IMR-90 (cell line): ENCODE data around the gene RHOF. TPM values are rescaled to one million over a fixed set of nuclear protein-coding genes. Genes with fewer than 3 reads are reported as not detected.

Source experiments
- ATAC-seq: fragments of 200-7000 bp; cut with Tn5 transposase; 2 replicates; pipeline ENCODE4 v1.9.1; 2020; ENCODE audit warnings: low read depth, mild to moderate bottlenecking, moderate library complexity
- BruUV-seq: library from RNA; stranded (reverse); fragments of 400-500 nt; replicated peaks from 2 replicates; lab custom pipeline; 2021; lab: Mats Ljungman, UMichigan
- CTCF ChIA-PET: fragments of 300-600 bp; formaldehyde crosslinking; extraction: SDS; loops from one replicate; lab custom pipeline; 2021; ENCODE audit warnings: antibody characterized with exemption; lab: Yijun Ruan, JAX
- POLR2A ChIA-PET: fragments of 300-600 bp; sonication (Branson Sonifier 250); formaldehyde crosslinking; loops from one replicate; lab custom pipeline; 2022; ENCODE audit warnings: antibody characterized with exemption; ENCODE audit not compliant: unreplicated experiment; lab: Charles Lee
- DNase-seq: peaks from one replicate; pipeline ENCODE4 v3.0.0; 2013
- H2AFZ ChIP-seq: replicated peaks from 2 replicates; pipeline ENCODE3; 2013; ENCODE audit warnings: low read length, mild to moderate bottlenecking; ENCODE audit not compliant: poor library complexity
- H2AK5ac ChIP-seq: 2 replicates; pipeline ENCODE4 v1.6.1; 2013; ENCODE audit warnings: low read depth, low read length, inconsistent platforms
- H2AK9ac ChIP-seq: replicated peaks from 2 replicates; pipeline ENCODE3; 2013; ENCODE audit warnings: mild to moderate bottlenecking, low read depth, low read length, moderate library complexity; ENCODE audit not compliant: poor library complexity
- H2BK120ac ChIP-seq: 2 replicates; pipeline ENCODE4 v1.6.1; 2013; ENCODE audit warnings: low read depth, low read length, inconsistent platforms
- H2BK15ac ChIP-seq: 3 replicates; pipeline ENCODE4 v1.6.1; 2013; ENCODE audit warnings: low read depth, low read length, inconsistent platforms
- H2BK20ac ChIP-seq: 2 replicates; pipeline ENCODE4 v1.6.1; 2013; ENCODE audit warnings: low read depth, mild to moderate bottlenecking, inconsistent platforms, low read length, moderate library complexity
- H2BK5ac ChIP-seq: 2 replicates; pipeline ENCODE4 v1.6.1; 2013; ENCODE audit warnings: mild to moderate bottlenecking, low read depth, low read length, inconsistent platforms; ENCODE audit not compliant: poor library complexity, severe bottlenecking
- H3K14ac ChIP-seq: replicated peaks from 2 replicates; pipeline ENCODE4 v1.6.1; 2013; ENCODE audit warnings: low read depth, low read length, inconsistent platforms
- H3K18ac ChIP-seq: 2 replicates; pipeline ENCODE4 v1.6.1; 2013; ENCODE audit warnings: low read depth, low read length, control low read depth
- H3K23ac ChIP-seq: 2 replicates; pipeline ENCODE4 v1.6.1; 2013; ENCODE audit warnings: low read depth, low read length, inconsistent platforms
- H3K27ac ChIP-seq: 2 replicates; pipeline ENCODE4 v1.5.1; 2013; ENCODE audit warnings: mild to moderate bottlenecking, control low read depth, low read length; ENCODE audit not compliant: insufficient read depth
- H3K27me3 ChIP-seq: 2 replicates; pipeline ENCODE4 v1.6.1; 2013; ENCODE audit warnings: low read length; ENCODE audit not compliant: control insufficient read depth, insufficient read depth
- H3K36me3 ChIP-seq: 2 replicates; pipeline ENCODE4 v1.6.1; 2013; ENCODE audit warnings: low read length, mixed read lengths; ENCODE audit not compliant: control insufficient read depth, insufficient read depth
- H3K4ac ChIP-seq: 2 replicates; pipeline ENCODE4 v1.6.1; 2013; ENCODE audit warnings: low read depth, low read length, inconsistent platforms
- H3K4me1 ChIP-seq: 2 replicates; pipeline ENCODE4 v1.6.1; 2013; ENCODE audit warnings: low read length, mixed read lengths; ENCODE audit not compliant: control insufficient read depth, insufficient read depth
- H3K4me2 ChIP-seq: 2 replicates; pipeline ENCODE4 v1.6.1; 2013; ENCODE audit warnings: low read depth, mild to moderate bottlenecking, control low read depth, low read length, moderate library complexity
- H3K4me3 ChIP-seq: 2 replicates; pipeline ENCODE4 v1.5.1; 2013; ENCODE audit warnings: low read depth, mild to moderate bottlenecking, control low read depth, low read length, moderate library complexity; ENCODE audit not compliant: insufficient read depth
- H3K56ac ChIP-seq: 2 replicates; pipeline ENCODE4 v1.6.1; 2013; ENCODE audit warnings: low read length, inconsistent platforms; ENCODE audit not compliant: insufficient read depth; ENCODE audit errors: extremely low read depth
- H3K79me1 ChIP-seq, 2 experiments: 2 replicates each; pipeline ENCODE4 v1.6.1; 2013; ENCODE audit warnings: low read length in 2 of 2, inconsistent platforms in 1 of 2, low read depth in 1 of 2
- H3K9ac ChIP-seq: 2 replicates; pipeline ENCODE4 v1.6.1; 2013; ENCODE audit warnings: low read depth, low read length, control low read depth
- H3K9me1 ChIP-seq: 2 replicates; pipeline ENCODE4 v1.6.1; 2013; ENCODE audit warnings: low read length, inconsistent platforms; ENCODE audit not compliant: insufficient read depth
- H3K9me3 ChIP-seq: 2 replicates; pipeline ENCODE4 v1.6.1; 2013; ENCODE audit warnings: low read length; ENCODE audit not compliant: control insufficient read depth, insufficient read depth
- H4K20me1 ChIP-seq: 2 replicates; pipeline ENCODE4 v1.6.1; 2013; ENCODE audit warnings: low read length, inconsistent platforms; ENCODE audit not compliant: insufficient read depth
- H4K5ac ChIP-seq: 2 replicates; pipeline ENCODE4 v1.6.1; 2013; ENCODE audit warnings: mild to moderate bottlenecking, low read depth, low read length, control low read depth
- H4K8ac ChIP-seq, 2 experiments: 2 replicates each; pipeline ENCODE4 v1.6.1; 2013; ENCODE audit warnings: low read depth in 2 of 2, low read length in 2 of 2, control low read depth in 1 of 2, inconsistent platforms in 1 of 2
- H4K91ac ChIP-seq: 2 replicates; pipeline ENCODE4 v1.6.1; 2013; ENCODE audit warnings: low read depth, low read length, inconsistent platforms; ENCODE audit not compliant: insufficient read depth
- BHLHE40 ChIP-seq: fragments of 150-350 bp; IDR thresholded peaks from 2 replicates; pipeline ENCODE4 v1.6.1; 2016; ENCODE audit warnings: mild to moderate bottlenecking, low read depth, low read length
- CEBPB ChIP-seq: IDR thresholded peaks from 2 replicates; pipeline ENCODE4 v1.6.1; 2012; ENCODE audit warnings: low read depth, low read length, improper control_type of control experiment
- CTCF ChIP-seq: conservative IDR thresholded peaks from 2 replicates; pipeline ENCODE4 v1.5.1; 2012; ENCODE audit warnings: mild to moderate bottlenecking, low read depth, low read length, improper control_type of control experiment
- ELK1 ChIP-seq: fragments of 150-350 bp; IDR thresholded peaks from 2 replicates; pipeline ENCODE4 v1.6.1; 2016; ENCODE audit warnings: low read depth, mild to moderate bottlenecking, low read length, moderate library complexity, borderline replicate concordance
- MAFK ChIP-seq: IDR thresholded peaks from 2 replicates; pipeline ENCODE4 v1.6.1; 2012; ENCODE audit warnings: low read depth, low read length, improper control_type of control experiment
- MAZ ChIP-seq: IDR thresholded peaks from 2 replicates; pipeline ENCODE4 v1.6.1; 2012; ENCODE audit warnings: low read depth, mild to moderate bottlenecking, low read length, improper control_type of control experiment, moderate library complexity, borderline replicate concordance
- MXI1 ChIP-seq: IDR thresholded peaks from 2 replicates; pipeline ENCODE4 v1.6.1; 2012; ENCODE audit warnings: low read depth, mild to moderate bottlenecking, low read length, moderate library complexity, borderline replicate concordance
- NFE2L2 ChIP-seq: fragments of 150-350 bp; IDR thresholded peaks from 2 replicates; pipeline ENCODE4 v1.6.1; 2016; ENCODE audit warnings: low read depth, mild to moderate bottlenecking, low read length
- POLR2A ChIP-seq: IDR thresholded peaks from 2 replicates; pipeline ENCODE4 v1.6.1; 2012; ENCODE audit warnings: mild to moderate bottlenecking, low read depth, low read length
- RAD21 ChIP-seq: IDR thresholded peaks from 2 replicates; pipeline ENCODE4 v1.6.1; 2012; ENCODE audit warnings: low read length, improper control_type of control experiment
- RFX5 ChIP-seq: IDR thresholded peaks from 2 replicates; pipeline ENCODE4 v1.8.0; 2012; ENCODE audit warnings: low read depth, mild to moderate bottlenecking, low read length, moderate library complexity
- SMC3 ChIP-seq: fragments of 150-350 bp; IDR thresholded peaks from 2 replicates; pipeline ENCODE4 v1.6.1; 2016; ENCODE audit warnings: low read depth, mild to moderate bottlenecking, antibody characterized with exemption, low read length, moderate library complexity
- WGBS, 2 experiments: methylation state at CpG; one replicate each; pipeline versions ENCODE4 v1.1.5 to v1.1.7; 2013; ENCODE audit warnings: missing lambda C conversion rate in 2 of 2; ENCODE audit not compliant: insufficient read length in 1 of 2; ENCODE audit errors: extremely low coverage in 2 of 2; 5-methylcytosine and 5-hydroxymethylcytosine counted together
- dilution Hi-C: fragments of 300-500 bp; cut with HindIII; formaldehyde crosslinking; loops from one replicate; pipeline ENCODE4 v1.14.3; 2018; ENCODE audit warnings: low sequenced_read_pairs; ENCODE audit not compliant: unreplicated experiment
- in situ Hi-C: fragments of 300-500 bp; cut with MboI; formaldehyde crosslinking; loops from 3 replicates; pipeline ENCODE4 v1.14.3; 2019; ENCODE audit warnings: low sequenced_read_pairs, inconsistent platforms, mixed read lengths
- intact Hi-C: fragments of 100-400 bp; cut with micrococcal nuclease; formaldehyde crosslinking; loops from 2 replicates; pipeline ENCODE4 v1.10.0; 2022
- polyA plus RNA-seq, 3 experiments: library from polyadenylated mRNA; depleted of rRNA; stranded (reverse); fragments of >200 nt; gene quantifications; 2 replicates each; pipeline ENCODE4 v1.2.3, GENCODE V29; 2012; ENCODE audit warnings: low replicate concordance in 1 of 3
- total RNA-seq: library from RNA; depleted of rRNA; stranded (reverse); fragments of >200 nt; gene quantifications from 2 replicates; pipeline ENCODE4 v1.2.3, GENCODE V29; 2012

Gene RHOF
- total and polyA plus RNA-seq, 2 of the 4 experiments (the other 2 are of a cell fraction): 3.0 to 5.1 TPM

GRCh38 chr12:121827351-121828099 lies 34.0 kb upstream of the RHOF start:
- H4K5ac ChIP-seq: no peak overlapping the region
- no peak overlapping the region for H3K18ac ChIP-seq
- no peak overlapping the region for H2AK5ac ChIP-seq
- no peak overlapping the region for H3K4ac ChIP-seq
- no peak overlapping the region for H2BK20ac ChIP-seq
- TF ChIP-seq MAFK (no peak), NFE2L2 (no peak), RAD21 (no peak), CTCF (no peak), CEBPB (no peak), MXI1 (no peak), ELK1 (no peak), MAZ (no peak), BHLHE40 (no peak), RFX5 (no peak), SMC3 (no peak), POLR2A (no peak)
- no peak overlapping the region for H2AK9ac ChIP-seq
- peaks cover 6% of the 10 kb centered on the region for H4K20me1 ChIP-seq
- no peak overlapping the region for H3K4me3 ChIP-seq
- WGBS, 2 experiments: 96% methylated on average over 38 of the region's 48 CpGs; no CpG with 5 or more reads in 1 of the 2 experiments
- H3K4me2 ChIP-seq: no peak overlapping the region
- no peak overlapping the region for H2AFZ ChIP-seq
- H3K14ac ChIP-seq: no peak overlapping the region
- DNase-seq (no peak), ATAC-seq (no peak)
- H3K9me3 ChIP-seq: no peaks in the 10 kb centered on the region
- intact Hi-C loops: no loop called here
- H2BK15ac ChIP-seq: no peak overlapping the region
- no peak overlapping the region for H2BK5ac ChIP-seq
- in situ Hi-C loops: no loop called here
- H3K79me1 ChIP-seq: peaks cover 20 to 48% of the 10 kb centered on the region in 2 experiments
- no peak overlapping the region for H3K23ac ChIP-seq
- H3K56ac ChIP-seq: no peak overlapping the region
- ChIA-PET POLR2A (no interaction called here), CTCF (interaction anchor here (0.6 kb wide), 1 partner anchor 64 kb away, joined by 5 read pairs; no protein-coding TSS in a partner anchor)
- H3K9me1 ChIP-seq: no peaks in the 10 kb centered on the region
- no peaks in the 10 kb centered on the region for H3K27me3 ChIP-seq
- no peak overlapping the region for H3K9ac ChIP-seq
- no peak overlapping the region for H4K8ac ChIP-seq
- BruUV-seq: no TSS peak
- no peak overlapping the region for H3K27ac ChIP-seq
- dilution Hi-C loops: no loop called here
- H3K36me3 ChIP-seq: peaks cover 69% of the 10 kb centered on the region
- H4K91ac ChIP-seq: no peak overlapping the region
- no peak overlapping the region for H2BK120ac ChIP-seq
- no peaks in the 10 kb centered on the region for H3K4me1 ChIP-seq
